Fibroblast of lung (primary cell): ENCODE data around the gene PACRG.

ENCODE experiments used
- CTCF ChIP-seq, 2 donors: IDR thresholded peaks in 1 of 2; conservative IDR thresholded peaks in 1 of 2; 1 replicate in 1 of 2; 2 replicates in 1 of 2; pipeline ENCODE4 v1.5.1; 2011 to 2012; ENCODE audit warnings: low read length in 2 of 2, control low read depth in 1 of 2, inconsistent platforms in 1 of 2, low read depth in 1 of 2, mild to moderate bottlenecking in 1 of 2
- EZH2 ChIP-seq: IDR thresholded peaks from 2 replicates; pipeline ENCODE4 v1.5.1; 2012; ENCODE audit warnings: low read length, control low read depth, mild to moderate bottlenecking; ENCODE audit errors: missing control alignments

- TF ChIP-seq CTCF (conservative IDR thresholded peaks at IDR 0.05 in 1 of 2, IDR thresholded peaks at IDR 0.05 in 1 of 2; ENCODE audit: low read depth in 1 of 2, low read length in 2 of 2): no peak
- no peak for TF ChIP-seq EZH2
Observed at GRCh38 chr6:162770955-162771354, 43.2 kb downstream of the PACRG start.
